HG03558 (cell line): ENCODE data around the gene ARL10.
"Not testable (repeated sequence)": the region's sequence is repeated elsewhere in the genome, so short reads cannot be mapped to it uniquely, and the experiment has no call there.

Experiments
- ATAC-seq: cut with Tn5 transposase; IDR thresholded peaks from one replicate; pipeline ENCODE4 v1.9.1; 2021; ENCODE audit warnings: moderate number of reproducible peaks; ENCODE audit not compliant: unreplicated experiment; ENCODE audit errors: extremely low read depth

The ARL10 gene

DNA sequence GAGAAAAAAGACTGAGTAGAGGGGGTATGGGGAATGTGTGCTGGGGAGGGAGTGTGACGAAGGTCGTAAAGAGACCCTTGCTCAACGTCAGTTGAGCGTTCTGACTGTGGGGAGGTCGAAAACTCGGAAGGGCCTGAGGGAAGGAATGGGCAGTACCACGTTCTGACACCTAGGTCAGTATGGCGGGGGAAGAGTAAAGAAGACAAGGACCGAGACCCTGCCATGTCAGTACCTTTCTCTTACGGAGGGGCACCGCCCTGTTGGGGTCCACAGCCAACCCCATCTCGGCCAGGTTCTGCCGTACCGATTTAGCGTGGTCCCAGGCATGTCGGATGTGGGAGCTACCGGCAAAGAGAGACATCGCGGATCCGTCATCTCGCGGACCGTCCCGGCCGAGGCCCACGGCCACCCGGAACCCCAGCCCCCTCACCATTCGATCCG is 22.7 kb downstream of the ARL10 start:
- no peak for ATAC-seq

DNA sequence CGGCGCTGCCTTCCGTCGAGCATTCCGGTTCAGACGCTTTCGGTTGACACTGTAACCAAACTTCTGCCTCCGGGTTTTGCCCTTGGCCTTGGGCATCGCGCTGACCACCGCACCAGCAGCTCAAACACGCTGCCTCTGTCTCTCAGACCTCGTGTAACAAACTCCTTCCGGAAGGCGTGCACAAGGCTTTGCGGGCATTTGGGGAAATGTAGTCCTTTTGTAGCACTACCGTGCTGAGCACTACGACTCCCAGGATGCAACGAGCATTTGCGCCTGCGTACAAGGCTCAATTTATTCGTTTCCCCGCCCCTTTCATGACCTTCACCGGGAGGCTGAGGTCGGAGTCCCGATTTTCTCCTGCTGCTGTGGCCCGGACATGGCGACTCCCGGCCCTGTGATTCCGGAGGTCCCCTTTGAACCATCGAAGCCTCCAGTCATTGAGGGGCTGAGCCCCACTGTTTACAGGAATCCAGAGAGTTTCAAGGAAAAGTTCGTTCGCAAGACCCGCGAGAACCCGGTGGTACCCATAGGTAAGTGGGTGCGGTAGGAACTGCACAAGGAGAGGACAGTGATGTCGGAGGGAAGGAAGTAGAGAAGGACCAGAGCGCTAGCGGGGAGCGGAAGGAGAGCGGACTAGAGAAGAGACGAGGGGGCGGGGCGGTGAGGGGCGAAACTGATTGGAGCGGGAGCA is 23.3 kb downstream of the ARL10 start, which contains the start of the genes HIGD2A and NOP16:
Gene HIGD2A (plus strand): TSS at position 308 of the 691 bp plus-strand sequence. CDS start 69 bp downstream, at position 377.
Gene NOP16 (minus strand): TSS at position 155 of the 691 bp plus-strand sequence. CDS start 59 bp downstream, at position 96.
- peak; percentile 70 for ATAC-seq

DNA sequence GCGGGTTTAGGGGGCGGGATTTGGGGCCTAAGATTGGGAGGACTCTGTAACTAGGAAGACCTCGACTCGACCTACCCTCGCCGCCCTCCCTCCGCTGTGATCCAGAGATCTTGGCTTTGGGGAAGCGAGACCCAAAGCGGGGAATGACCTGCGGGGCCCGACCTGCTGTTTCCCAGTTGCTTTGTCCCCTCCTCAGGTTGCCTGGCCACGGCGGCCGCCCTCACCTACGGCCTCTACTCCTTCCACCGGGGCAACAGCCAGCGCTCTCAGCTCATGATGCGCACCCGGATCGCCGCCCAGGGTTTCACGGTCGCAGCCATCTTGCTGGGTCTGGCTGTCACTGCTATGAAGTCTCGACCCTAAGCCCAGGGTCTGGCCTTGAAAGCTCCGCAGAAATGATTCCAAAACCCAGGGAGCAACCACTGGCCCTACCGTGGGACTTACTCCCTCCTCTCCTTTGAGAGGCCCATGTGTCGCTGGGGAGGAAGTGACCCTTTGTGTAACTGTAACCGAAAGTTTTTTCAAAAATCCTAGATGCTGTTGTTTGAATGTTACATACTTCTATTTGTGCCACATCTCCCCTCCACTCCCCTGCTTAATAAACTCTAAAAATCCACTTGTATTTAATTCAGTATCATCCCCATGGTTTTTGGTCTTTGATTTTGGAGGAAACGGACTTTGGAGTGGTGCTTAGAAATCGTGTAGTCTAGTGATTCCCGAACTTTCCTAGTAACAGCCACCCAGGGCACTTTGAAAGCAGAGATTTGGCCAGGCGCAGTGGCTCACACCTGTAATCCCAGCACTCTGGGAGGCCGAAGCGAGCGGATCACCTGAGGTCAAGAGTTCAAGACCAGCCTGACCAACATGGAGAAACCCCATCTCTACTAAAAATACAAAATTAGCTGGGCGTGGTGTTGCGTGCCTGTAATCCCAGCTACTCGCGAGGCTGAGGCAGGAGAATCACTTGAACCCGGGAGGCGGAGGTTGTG is 24.1 kb downstream of the ARL10 start:
- peak; percentile 12 for ATAC-seq

DNA sequence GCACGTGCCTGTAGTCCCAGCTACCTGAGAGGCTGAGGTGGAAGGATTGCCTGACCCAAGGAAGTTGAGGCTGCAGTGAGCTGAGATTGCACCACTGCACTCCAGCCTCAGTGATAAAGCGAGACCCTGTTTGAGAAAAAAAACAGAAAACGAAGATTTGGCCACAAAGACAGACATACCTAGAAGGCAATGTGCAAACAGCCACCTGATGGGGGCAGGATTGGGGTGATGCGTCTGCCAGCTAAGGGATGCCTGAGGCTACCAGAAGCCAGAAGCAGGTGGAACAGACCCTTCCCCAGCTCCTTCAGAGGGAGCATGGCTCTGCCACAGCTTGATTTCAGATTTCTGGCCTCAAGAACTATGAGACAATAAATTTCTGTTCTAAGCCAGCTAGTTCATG is 26.2 kb downstream of the ARL10 start:
- ATAC-seq: no peak

DNA sequence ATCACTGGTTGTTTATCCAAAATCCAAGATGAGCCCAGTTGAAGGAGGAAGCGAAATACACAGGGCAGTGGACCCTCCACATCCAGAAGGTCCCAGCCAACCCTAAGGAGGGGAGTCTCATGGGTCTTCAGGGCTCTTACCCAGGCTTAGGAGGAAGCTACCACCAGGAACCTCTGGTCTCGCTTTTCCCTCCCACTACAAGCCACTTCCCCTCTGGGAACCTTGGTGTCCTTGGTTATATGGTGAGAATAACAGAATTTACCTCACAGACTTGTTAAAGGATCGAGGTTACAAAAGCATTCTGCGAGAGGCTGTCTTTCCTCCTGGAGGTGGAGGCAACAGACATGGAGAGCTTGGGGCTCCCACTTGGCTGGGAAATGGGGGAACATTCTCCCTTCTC is 26.7 kb downstream of the ARL10 start:
- no peak for ATAC-seq

DNA sequence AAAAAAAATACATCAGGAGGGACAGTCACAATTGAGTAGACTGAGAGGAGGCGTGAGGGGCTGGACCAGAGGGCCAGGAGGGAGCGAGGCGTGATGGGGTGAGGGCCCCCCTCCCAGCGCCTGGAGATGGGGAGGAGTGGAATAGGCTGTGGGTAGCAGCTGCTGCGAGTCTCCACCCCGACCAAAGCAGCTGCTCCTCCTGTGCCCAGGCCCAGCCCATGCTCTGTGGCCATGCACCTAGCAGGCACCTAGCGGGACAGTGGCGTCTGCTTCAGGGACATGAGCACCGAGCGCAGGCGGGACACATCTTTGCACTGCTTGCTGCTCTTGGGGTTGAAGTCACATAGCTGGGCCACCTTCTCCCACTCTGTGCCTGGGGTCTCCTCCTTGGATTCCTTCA is 27.2 kb downstream of the ARL10 start:
- ATAC-seq: no peak

DNA sequence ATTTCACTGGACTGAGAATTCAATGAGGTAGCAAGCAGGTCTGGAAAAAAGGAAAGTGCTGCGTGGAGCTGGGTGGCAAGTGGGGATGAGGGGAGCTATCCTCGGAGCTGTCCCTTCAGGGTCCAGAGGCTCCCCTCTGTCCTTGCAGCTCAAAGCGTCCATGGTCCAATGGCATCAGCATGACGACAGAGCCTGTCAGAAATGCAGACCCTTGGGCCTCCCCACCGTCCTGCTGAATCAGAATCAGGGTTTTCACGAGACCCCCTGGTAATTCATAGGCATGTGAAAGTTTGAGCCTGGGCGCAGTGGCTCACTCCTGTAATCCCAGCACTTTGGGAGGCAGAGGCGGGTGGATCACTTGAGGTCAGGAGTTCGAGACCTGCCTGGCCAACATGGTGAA is 28.8 kb downstream of the ARL10 start:
- no peak for ATAC-seq

DNA sequence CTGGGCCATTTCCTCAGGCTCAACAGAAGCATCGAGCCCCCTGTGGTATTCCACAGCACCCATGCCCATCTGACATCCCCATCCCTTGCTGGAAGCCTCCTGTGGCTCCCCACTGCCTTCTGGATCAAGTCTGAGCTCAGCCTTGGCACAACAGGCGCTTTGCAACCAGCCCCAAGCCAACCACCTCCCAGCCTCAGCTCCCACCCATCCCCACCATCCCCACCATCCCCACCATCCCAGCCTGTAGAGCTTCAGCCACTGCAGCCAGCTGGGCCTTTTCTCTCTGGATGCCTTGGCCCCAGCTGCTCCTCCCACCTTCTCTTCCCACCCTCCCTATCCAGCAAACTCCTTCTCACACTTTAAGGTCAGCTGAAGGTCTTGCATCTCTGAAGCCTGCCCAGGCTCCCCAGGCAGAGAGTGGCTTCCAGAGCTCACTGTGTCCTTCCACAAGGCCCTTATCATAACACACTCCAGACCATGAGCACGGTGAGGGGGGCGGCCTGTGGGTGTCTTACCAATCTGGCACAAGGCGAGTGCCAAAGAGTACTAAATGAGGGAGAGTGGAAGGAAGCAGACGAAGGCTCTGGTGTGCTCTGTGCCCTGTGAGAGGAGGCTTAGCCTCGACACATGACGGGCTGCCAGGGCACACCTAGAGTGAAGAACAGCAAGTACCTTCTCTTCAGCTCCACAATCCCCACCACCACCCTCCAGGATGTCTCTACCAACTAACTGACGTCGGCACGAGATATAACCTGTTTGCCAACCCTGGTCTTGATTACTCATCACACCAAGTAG is 29.8 kb downstream of the ARL10 start:
- no peak for ATAC-seq

DNA sequence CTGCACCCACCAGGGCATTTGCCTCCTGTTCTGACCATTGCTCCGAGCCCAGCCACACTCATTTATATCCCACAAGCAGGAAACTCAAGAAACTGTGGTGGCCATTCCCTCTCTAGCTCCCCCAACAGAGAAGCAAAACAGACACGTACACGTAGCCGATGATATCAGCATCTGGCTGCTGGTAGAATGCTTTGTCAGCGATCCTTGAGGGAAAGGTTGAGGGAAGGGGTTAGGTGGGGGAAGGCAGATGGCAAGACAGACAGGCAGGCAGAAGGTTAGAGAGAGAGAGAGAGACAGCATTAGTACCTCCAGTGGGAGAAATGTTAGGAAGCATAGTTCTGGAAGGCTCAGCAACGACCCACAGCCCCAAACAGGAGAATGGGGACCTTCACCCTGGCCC is 31.0 kb downstream of the ARL10 start:
- ATAC-seq: no peak

DNA sequence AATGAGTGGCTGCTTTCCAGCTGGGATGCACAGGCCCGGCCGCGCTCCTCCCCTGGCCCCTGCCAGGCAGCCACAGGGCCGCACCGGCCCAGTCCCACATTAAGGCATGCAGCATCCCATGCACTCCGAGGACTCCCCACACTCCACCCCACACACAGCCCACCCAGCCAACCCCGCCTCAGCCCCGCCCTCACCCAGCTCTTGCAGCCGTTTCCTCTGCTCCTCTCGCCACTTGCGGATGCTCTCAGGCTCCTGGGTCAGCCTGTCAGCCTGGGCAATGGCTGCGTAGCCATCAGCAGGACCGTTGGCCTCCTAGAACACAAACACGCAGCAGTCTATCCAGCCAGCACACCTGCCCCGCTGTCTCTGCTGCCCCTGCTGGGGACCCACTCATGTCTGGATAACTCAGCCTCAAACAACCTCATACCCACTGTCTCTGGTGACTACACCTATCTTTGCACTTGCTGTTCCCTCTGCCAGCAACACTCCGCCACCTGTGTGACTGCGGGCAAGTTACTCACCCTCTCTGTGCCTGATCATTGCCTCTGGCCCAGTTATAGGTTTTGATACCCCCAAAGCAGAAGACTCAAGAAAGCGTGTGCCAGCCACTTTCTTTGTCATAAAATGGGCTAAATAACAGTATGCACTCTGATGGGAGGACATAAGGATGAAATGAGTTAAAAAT is 32.6 kb downstream of the ARL10 start:
- no peak for ATAC-seq

DNA sequence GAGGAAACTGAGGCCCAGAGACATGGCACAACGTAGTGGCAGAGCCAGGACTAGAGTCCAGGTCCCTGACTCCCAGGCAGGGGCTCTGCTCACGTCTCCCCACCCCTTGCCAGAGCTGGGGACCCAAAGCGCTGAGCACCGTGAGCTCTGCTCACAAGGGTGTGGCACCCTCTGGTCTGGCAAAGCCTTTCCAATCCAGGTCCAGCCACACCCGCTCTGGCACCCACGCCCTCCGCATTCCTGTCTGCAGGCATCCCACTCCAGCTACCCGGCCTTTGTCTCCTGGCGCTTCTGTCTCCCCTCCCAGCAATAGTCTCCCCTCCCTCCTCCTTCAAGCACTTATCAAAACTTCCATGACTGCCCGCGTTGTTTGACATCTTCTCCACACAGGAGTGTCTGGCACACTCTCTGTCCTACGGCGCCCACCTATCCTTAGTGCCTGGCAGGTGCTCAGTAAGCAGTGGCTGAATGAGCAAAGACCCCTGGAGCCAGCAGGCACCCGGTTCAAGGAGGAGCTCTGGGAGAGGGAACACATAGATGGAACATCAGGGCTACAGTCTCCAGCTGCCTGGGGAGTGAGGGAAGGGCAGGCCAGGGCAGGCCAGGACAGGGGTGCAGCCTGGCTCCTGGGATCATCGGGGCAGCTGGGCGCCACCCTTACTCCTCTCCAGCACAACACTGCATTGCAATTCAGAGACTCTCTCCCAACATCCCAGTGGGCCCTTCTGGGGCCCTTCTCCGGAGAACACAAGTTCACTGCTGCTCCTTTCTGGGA is 35.3 kb downstream of the ARL10 start:
- no peak for ATAC-seq

DNA sequence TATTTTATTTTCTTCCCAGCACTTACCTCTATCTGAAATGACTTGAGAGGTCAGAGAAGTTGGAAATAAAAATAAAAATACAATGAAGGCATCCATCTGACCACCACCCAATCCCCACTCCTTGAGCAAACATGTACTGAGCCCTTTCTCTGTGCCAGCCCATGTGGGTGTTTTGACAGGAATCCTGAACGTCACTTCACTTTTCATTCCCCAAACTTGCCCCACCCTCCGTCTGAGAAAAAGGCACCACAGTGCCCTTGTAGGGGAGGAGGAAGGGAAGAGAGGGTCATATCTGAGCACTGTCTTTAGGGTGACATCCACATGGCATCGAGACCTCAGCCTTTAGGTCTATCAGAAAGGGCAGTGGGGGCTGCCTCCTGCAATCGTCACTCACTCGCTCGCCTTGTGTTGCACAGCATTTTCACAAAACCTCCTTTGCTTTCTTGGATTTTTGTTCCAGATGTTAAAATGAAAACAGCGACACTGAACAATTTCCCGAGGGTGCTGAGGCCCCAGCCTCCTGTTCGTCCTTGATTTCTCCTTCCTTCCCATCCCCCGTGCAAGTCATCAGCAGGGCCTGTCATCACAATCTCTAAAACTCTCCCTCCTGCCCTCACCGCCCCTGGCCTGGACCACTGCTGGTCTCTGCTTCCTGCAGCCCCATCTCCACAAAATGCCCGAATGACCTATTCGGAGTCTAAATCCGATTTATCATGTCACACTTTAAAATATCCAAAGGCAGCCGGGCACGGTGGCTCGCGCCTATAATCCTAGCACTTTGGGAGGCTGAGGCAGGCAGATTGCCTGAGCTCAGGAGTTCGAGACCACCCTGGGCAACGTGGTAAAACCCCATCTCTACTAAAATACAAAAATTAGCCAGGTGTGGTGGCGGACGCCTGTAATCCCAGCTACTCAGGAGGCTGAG is 36.3 kb downstream of the ARL10 start:
- no peak for ATAC-seq

DNA sequence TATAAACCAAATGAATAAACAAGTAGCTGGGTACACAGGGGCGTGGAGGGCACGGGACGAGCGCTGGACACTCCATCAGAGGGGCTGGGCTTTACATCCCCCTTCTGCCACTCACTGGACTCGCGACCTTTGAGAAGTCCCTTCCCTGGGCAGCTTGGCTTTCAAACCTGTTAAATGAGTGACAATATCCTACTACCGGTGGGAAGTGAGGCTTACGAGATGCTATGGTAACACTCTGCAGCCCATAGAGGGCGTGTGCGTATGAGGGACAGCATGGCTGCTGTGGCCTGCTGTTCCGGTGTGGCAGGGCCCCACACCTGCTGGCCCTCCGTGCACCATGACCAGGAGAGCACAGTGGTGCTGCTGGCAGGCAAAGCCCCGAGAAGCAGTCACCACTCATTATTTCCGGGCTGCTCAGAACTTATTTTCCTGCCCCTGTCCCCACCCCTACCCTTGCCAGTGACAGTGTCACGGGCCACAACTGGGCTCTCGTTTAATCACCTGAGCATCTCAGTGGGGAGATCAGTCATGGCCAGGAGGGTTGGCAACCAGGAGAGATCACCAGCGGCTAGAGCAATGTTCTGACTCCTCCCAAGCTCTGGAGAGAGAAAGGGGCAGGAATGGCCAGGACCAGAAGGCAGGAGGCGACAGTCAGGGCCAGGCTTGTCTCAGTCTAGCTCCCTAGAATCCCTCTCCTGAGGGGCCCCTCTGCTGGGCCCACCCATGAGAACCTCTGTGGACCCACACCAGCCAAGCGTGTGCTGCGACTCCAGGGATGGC is 40.6 kb downstream of the ARL10 start:
- no peak for ATAC-seq

DNA sequence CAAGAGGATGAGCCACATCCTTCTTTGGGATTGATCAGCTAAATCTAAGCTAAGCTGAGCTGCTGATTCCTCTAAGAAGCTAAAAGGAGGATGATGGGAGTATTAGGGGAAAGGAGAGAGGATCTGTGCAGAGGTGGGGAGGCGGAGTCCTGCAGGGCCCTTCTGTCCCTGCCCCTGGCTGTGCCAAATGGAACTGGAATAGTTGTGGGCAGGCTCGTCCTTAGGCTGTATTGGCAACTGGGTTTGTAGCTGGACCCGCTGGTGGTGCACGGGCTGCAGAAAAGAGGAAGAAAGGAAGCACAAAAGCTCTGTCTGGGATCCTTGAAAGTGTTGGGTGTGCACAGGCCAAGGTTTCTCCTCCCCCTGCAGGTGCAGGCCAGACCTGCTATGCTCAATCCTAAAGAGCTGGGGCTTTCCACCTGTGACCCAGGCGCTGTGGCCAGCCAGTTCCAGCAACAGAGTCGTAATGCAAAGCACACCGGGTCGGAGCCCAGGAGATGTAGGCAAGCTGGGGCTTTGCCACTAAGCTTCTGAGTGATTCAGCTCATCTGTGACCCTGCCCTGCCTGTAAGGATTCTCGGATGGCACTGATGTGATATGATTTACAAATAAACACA is 41.3 kb downstream of the ARL10 start:
- no peak for ATAC-seq

DNA sequence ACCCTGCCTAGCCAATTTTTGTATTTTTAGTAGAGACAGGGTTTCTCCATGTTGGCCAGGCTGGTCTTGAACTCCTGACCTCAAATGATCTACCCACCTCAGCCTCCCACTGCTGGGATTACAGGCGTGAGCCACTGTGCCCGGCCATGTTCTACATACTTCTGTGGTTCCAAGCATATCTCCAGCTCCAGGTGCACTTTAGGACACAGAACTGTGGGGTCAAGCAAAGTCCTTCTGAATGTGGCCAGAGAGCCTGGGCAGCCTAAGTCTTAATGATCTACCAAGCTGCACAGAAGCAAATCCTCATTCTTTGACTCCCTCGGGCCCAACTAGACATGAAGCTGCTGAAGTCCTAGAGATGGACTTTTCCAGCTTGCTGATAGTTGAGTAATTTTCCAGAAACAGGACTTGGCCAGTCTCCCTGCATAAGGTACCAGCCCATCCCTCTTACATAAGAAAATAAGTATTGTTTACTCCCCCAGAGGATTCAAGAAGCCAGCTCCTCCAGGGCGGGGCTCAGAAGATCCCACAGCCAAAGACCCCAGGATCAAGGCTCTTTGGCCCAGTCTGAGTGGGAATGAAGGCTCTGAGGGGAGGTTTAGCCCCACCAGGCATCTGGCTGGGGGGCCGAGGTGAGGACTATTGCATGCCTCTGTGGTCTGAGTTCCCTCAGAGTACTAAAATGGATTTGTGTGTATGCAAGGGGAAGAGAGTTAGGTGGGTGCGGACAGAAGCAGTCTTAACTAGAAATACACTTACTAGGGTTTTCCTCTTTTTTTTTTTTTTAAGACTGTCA is 42.4 kb downstream of the ARL10 start:
- ATAC-seq: no peak

DNA sequence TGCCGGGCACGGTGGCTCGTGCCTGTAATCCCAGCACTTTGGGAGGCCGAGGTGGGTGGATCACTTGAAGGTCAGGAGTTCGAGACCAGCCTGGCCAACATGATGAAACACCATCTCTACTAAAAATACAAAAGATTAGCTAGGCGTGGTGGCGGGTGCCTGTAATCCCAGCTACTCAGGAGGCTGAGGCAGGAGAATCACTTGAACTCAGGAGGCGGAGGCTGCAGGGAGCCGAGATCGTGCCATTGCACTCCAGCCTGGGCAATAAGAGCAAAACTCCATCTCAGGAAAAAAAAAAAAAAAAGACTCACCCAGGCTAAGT is 42.9 kb downstream of the ARL10 start:
- not testable (repeated sequence) for ATAC-seq
